H1 (cell line): ENCODE measurements around the gene CD69. TPM values are rescaled to one million over a fixed set of nuclear protein-coding genes. Genes with fewer than 3 reads are reported as not detected.

Experiments
- CTCF ChIA-PET: fragments of 300-600 bp; sonication (Branson Sonifier 250); formaldehyde crosslinking; loops from one replicate; lab custom pipeline; 2021; ENCODE audit not compliant: partially characterized antibody; lab: Charles Lee
- POLR2A ChIA-PET: fragments of 300-600 bp; sonication (Branson Sonifier 250); formaldehyde crosslinking; loops from one replicate; lab custom pipeline; 2021; ENCODE audit warnings: inconsistent platforms; ENCODE audit not compliant: partially characterized antibody; lab: Charles Lee
- DNase-seq, 2 experiments: peaks; one replicate each; pipeline versions ENCODE4 v3.0.0 to v3.0.0-alpha.2; 2010 to 2022; ENCODE audit warnings: low spot score in 2 of 2, low read depth in 1 of 2, mixed read lengths in 1 of 2
- FAIRE-seq: peaks from 2 replicates; lab custom pipeline; 2011; peaks lifted over from hg19 to GRCh38; lab: Jason Lieb, UNC
- H2AFZ ChIP-seq: 2 replicates; pipeline ENCODE4 v1.8.1; 2012; ENCODE audit warnings: low read length, inconsistent platforms
- H2AK5ac ChIP-seq: 2 replicates; pipeline ENCODE4 v1.6.1; 2013; ENCODE audit warnings: low read depth, low read length
- H2BK120ac ChIP-seq: replicated peaks from 2 replicates; pipeline ENCODE3; 2013; ENCODE audit warnings: low read depth, low read length, inconsistent platforms
- H2BK12ac ChIP-seq: 2 replicates; pipeline ENCODE4 v1.6.1; 2013; ENCODE audit warnings: low read depth, low read length
- H2BK15ac ChIP-seq: 2 replicates; pipeline ENCODE4 v1.6.1; 2013; ENCODE audit warnings: low read length
- H2BK20ac ChIP-seq: 2 replicates; pipeline ENCODE4 v1.6.1; 2013; ENCODE audit warnings: low read length
- H2BK5ac ChIP-seq: 2 replicates; pipeline ENCODE4 v1.6.1; 2013; ENCODE audit warnings: low read depth, low read length
- H3K14ac ChIP-seq: 2 replicates; pipeline ENCODE4 v1.6.1; 2013; ENCODE audit warnings: inconsistent platforms; ENCODE audit not compliant: insufficient read length
- H3K18ac ChIP-seq: 2 replicates; pipeline ENCODE4 v1.6.1; 2013; ENCODE audit warnings: low read length; ENCODE audit errors: extremely low read depth
- H3K23ac ChIP-seq: 2 replicates; pipeline ENCODE4 v1.6.1; 2013; ENCODE audit warnings: inconsistent platforms; ENCODE audit not compliant: insufficient read length
- H3K23me2 ChIP-seq: 2 replicates; pipeline ENCODE4 v1.6.1; 2013; ENCODE audit warnings: low read depth, low read length
- H3K27ac ChIP-seq: 2 replicates; pipeline ENCODE4 v1.6.1; 2011; ENCODE audit warnings: low read depth, low read length, inconsistent platforms
- H3K27me3 ChIP-seq, 4 experiments: replicated peaks in 1 of 4; 1 replicate in 1 of 4; 2 replicates in 3 of 4; pipeline versions ENCODE4 v1.6.1 to v1.8.1; 2011 to 2013; ENCODE audit warnings: low read length in 3 of 4, mild to moderate bottlenecking in 3 of 4, inconsistent platforms in 2 of 4, mixed read lengths in 2 of 4, moderate library complexity in 1 of 4; ENCODE audit not compliant: control insufficient read depth in 3 of 4, insufficient read depth in 3 of 4; ENCODE audit errors: extremely low read depth in 1 of 4
- H3K36me3 ChIP-seq, 4 experiments: 2 replicates each; pipeline versions ENCODE4 v1.6.1 to v1.8.1; 2011 to 2013; ENCODE audit warnings: mild to moderate bottlenecking in 4 of 4, low read length in 3 of 4, moderate library complexity in 2 of 4, control low read depth in 1 of 4, inconsistent platforms in 1 of 4; ENCODE audit not compliant: insufficient read depth in 4 of 4, control insufficient read depth in 2 of 4
- H3K4ac ChIP-seq: replicated peaks from 2 replicates; pipeline ENCODE3; 2013; ENCODE audit warnings: low read length, low read depth, mixed read lengths, inconsistent platforms; ENCODE audit not compliant: insufficient read length
- H3K4me1 ChIP-seq, 4 experiments: replicated peaks in 1 of 4; 1 replicate in 1 of 4; 2 replicates in 3 of 4; pipeline versions ENCODE4 v1.6.1 to v1.8.1; 2011 to 2013; ENCODE audit warnings: low read length in 3 of 4, inconsistent platforms in 2 of 4, mixed read lengths in 1 of 4; ENCODE audit not compliant: insufficient read depth in 4 of 4, control insufficient read depth in 3 of 4
- H3K4me2 ChIP-seq, 2 experiments: 2 replicates each; pipeline versions ENCODE4 v1.6.1 to v1.8.1; 2011 to 2013; ENCODE audit warnings: low read depth in 2 of 2, low read length in 2 of 2, control low read depth in 1 of 2, inconsistent platforms in 1 of 2, mild to moderate bottlenecking in 1 of 2; ENCODE audit not compliant: insufficient read depth in 1 of 2
- H3K4me3 ChIP-seq, 4 experiments: fragments of 200-600, 300-600 bp in 1 of 4; sonication (generic), shearing (Covaris generic), sonication (Bioruptor Twin) in 1 of 4; 2 replicates each; pipeline versions ENCODE4 v1.5.1 to v1.8.1; 2011 to 2016; ENCODE audit warnings: low read length in 4 of 4, low read depth in 3 of 4, control low read depth in 2 of 4, inconsistent platforms in 2 of 4, mild to moderate bottlenecking in 2 of 4, mixed read lengths in 1 of 4, moderate library complexity in 1 of 4; ENCODE audit not compliant: insufficient read depth in 2 of 4; ENCODE audit errors: extremely low read depth in 1 of 4
- H3K56ac ChIP-seq: replicated peaks from 2 replicates; pipeline ENCODE3; 2013; ENCODE audit warnings: low read depth, mild to moderate bottlenecking, mixed read lengths, low read length, inconsistent platforms; ENCODE audit not compliant: insufficient read length
- H3K79me1 ChIP-seq: 2 replicates; pipeline ENCODE4 v1.6.1; 2013; ENCODE audit warnings: low read depth, low read length, control low read depth
- H3K79me2 ChIP-seq, 2 experiments: 2 replicates each; pipeline versions ENCODE4 v1.6.1 to v1.8.1; 2012 to 2013; ENCODE audit warnings: low read length in 2 of 2, mild to moderate bottlenecking in 2 of 2, inconsistent platforms in 1 of 2; ENCODE audit not compliant: insufficient read depth in 2 of 2, control insufficient read depth in 1 of 2
- H3K9ac ChIP-seq, 4 experiments: replicated peaks in 1 of 4; 1 replicate in 1 of 4; 2 replicates in 3 of 4; pipeline versions ENCODE4 v1.6.1 to v1.8.1; 2011 to 2013; ENCODE audit warnings: low read depth in 3 of 4, low read length in 3 of 4, control low read depth in 2 of 4, mild to moderate bottlenecking in 2 of 4, moderate library complexity in 2 of 4, inconsistent platforms in 1 of 4; ENCODE audit errors: extremely low read depth in 1 of 4
- H3K9me3 ChIP-seq, 2 experiments: 2 replicates each; pipeline versions ENCODE4 v1.6.1 to v1.8.1; 2012 to 2013; ENCODE audit warnings: mild to moderate bottlenecking in 2 of 2, moderate library complexity in 2 of 2, control low read depth in 1 of 2, inconsistent platforms in 1 of 2, low read depth in 1 of 2, low read length in 1 of 2, mixed read lengths in 1 of 2; ENCODE audit not compliant: insufficient read depth in 2 of 2
- H4K20me1 ChIP-seq, 2 experiments: replicated peaks in 1 of 2; 2 replicates each; pipeline versions ENCODE3 to v1.8.1; 2011 to 2013; ENCODE audit warnings: inconsistent platforms in 2 of 2, low read length in 2 of 2, mild to moderate bottlenecking in 1 of 2; ENCODE audit not compliant: insufficient read depth in 2 of 2, control insufficient read depth in 1 of 2
- H4K5ac ChIP-seq: 2 replicates; pipeline ENCODE4 v1.6.1; 2013; ENCODE audit warnings: low read length, low read depth, mixed read lengths, inconsistent platforms; ENCODE audit not compliant: insufficient read length
- H4K8ac ChIP-seq: 2 replicates; pipeline ENCODE4 v1.8.0; 2013; ENCODE audit warnings: mild to moderate bottlenecking, moderate library complexity, low read length, inconsistent platforms; ENCODE audit not compliant: insufficient read depth; ENCODE audit errors: extremely low read depth
- H4K91ac ChIP-seq: replicated peaks from 2 replicates; pipeline ENCODE3; 2013; ENCODE audit warnings: low read length, mixed read lengths, inconsistent platforms; ENCODE audit not compliant: insufficient read length
- BRCA1 ChIP-seq: IDR thresholded peaks from 2 replicates; pipeline ENCODE4 v1.6.1; 2012; ENCODE audit warnings: low read depth, low read length, improper control_type of control experiment
- CBX5 ChIP-seq: fragments of 300-800, 300-1000 bp; sonication (generic); IDR thresholded peaks from 2 replicates; pipeline ENCODE4 v1.7.1; 2016; ENCODE audit warnings: antibody characterized with exemption, low read length, low read depth
- CHD2 ChIP-seq: IDR thresholded peaks from 2 replicates; pipeline ENCODE4 v1.6.1; 2012; ENCODE audit warnings: low read length, improper control_type of control experiment
- EP300 ChIP-seq, 2 experiments: IDR thresholded peaks; 1 replicate in 1 of 2; 2 replicates in 1 of 2; pipeline ENCODE4 v1.6.1; 2011 to 2012; ENCODE audit warnings: low read depth in 2 of 2, low read length in 2 of 2, mild to moderate bottlenecking in 2 of 2, borderline replicate concordance in 1 of 2, inconsistent platforms in 1 of 2, moderate library complexity in 1 of 2
- JUND ChIP-seq: IDR thresholded peaks from 2 replicates; pipeline ENCODE4 v1.6.1; 2011; ENCODE audit warnings: mild to moderate bottlenecking, improper control_type of control experiment, low read length
- NRF1 ChIP-seq: IDR thresholded peaks from 2 replicates; pipeline ENCODE4 v1.6.1; 2011; ENCODE audit warnings: mild to moderate bottlenecking, low read depth, low read length, improper control_type of control experiment
- PHF8 ChIP-seq: fragments of 200-600 bp; sonication (generic); conservative IDR thresholded peaks from 2 replicates; pipeline ENCODE4 v1.7.1; 2012; ENCODE audit warnings: low read depth, mild to moderate bottlenecking, inconsistent platforms, low read length, moderate library complexity
- RFX5 ChIP-seq: IDR thresholded peaks from 2 replicates; pipeline ENCODE4 v1.6.1; 2011; ENCODE audit warnings: low read depth, low read length, improper control_type of control experiment, borderline replicate concordance
- RNF2 ChIP-seq: fragments of 200-900, 300-1000 bp; sonication (generic); IDR thresholded peaks from 2 replicates; pipeline ENCODE4 v1.7.1; 2016; ENCODE audit warnings: borderline replicate concordance, low read depth, mild to moderate bottlenecking, antibody characterized with exemption, low read length; ENCODE audit not compliant: poor library complexity, severe bottlenecking; ENCODE audit errors: missing control alignments
- RXRA ChIP-seq: IDR thresholded peaks from 2 replicates; pipeline ENCODE4 v1.6.1; 2011; ENCODE audit warnings: low read depth, mild to moderate bottlenecking, low read length, moderate library complexity; ENCODE audit not compliant: insufficient read depth
- SP2 ChIP-seq: IDR thresholded peaks from 2 replicates; pipeline ENCODE4 v1.6.1; 2012; ENCODE audit warnings: mild to moderate bottlenecking, low read length, inconsistent platforms
- SP4 ChIP-seq: IDR thresholded peaks from 2 replicates; pipeline ENCODE4 v1.6.1; 2012; ENCODE audit warnings: low read length, inconsistent platforms
- SUZ12 ChIP-seq: fragments of 200-600 bp; sonication (generic); IDR thresholded peaks from 2 replicates; pipeline ENCODE4 v1.6.1; 2012; ENCODE audit warnings: mild to moderate bottlenecking, inconsistent platforms, low read length, moderate library complexity, mixed read lengths
- TAF1 ChIP-seq: IDR thresholded peaks from 2 replicates; pipeline ENCODE4 v1.6.1; 2011; ENCODE audit warnings: mild to moderate bottlenecking, low read depth, low read length
- TEAD4 ChIP-seq: IDR thresholded peaks from 2 replicates; pipeline ENCODE4 v1.6.1; 2012; ENCODE audit warnings: low read depth, low read length, inconsistent platforms, mixed read lengths
- ZNF274 ChIP-seq: IDR thresholded peaks from 2 replicates; pipeline ENCODE4 v1.7.0; 2012; ENCODE audit warnings: low read length, borderline replicate concordance; ENCODE audit errors: extremely low read depth
- WGBS, 2 experiments: shearing (Covaris generic) in 1 of 2; methylation state at CpG; one replicate each; pipeline versions ENCODE4 v1.1.6 to v1.1.7; 2013 to 2015; ENCODE audit warnings: low lambda C conversion rate in 2 of 2, mixed read lengths in 2 of 2, inconsistent platforms in 1 of 2, low coverage in 1 of 2, missing lambda C conversion rate in 1 of 2; ENCODE audit not compliant: insufficient replicate concordance in 2 of 2, insufficient coverage in 1 of 2, insufficient read length in 1 of 2; ENCODE audit errors: extremely low coverage in 1 of 2, missing lambda C conversion rate in 1 of 2; 5-methylcytosine and 5-hydroxymethylcytosine counted together
- polyA plus RNA-seq, 7 experiments: library from polyadenylated mRNA; depleted of rRNA in 3 of 7; stranded (reverse) in 5 of 7; unstranded in 2 of 7; fragments of >200 nt in 5 of 7; fragments of 200-250 nt in 2 of 7; gene quantifications; 1 replicate in 5 of 7; 2 replicates in 1 of 7; 4 replicates in 1 of 7; pipeline versions ENCODE4 v1.2.1 to v1.2.3, GENCODE V29; 2011 to 2013; ENCODE audit warnings: missing spikeins in 2 of 7, mixed read lengths in 2 of 7
- total RNA-seq: library from RNA; stranded (reverse); fragmentation: NEBNext Ultra II Directional; extraction: Animal tissue kit (Norgen Biotek cat#: 25700); gene quantifications from 2 replicates; pipeline ENCODE4 v1.2.1, GENCODE V29; 2021

Gene CD69
- total and polyA plus RNA-seq, 2 of the 8 experiments (the other 6 are each of a cell fraction or from before 2014, with no cell fraction given) = not detected

GRCh38 chr12:9727813-9728212, 32.9 kb downstream of the CD69 start:
- Histone ChIP-seq H3K23ac (no peak overlapping the region), H3K4ac (no peak overlapping the region), H3K36me3 (no peaks in the 10 kb centered on the region), H4K91ac (no peak overlapping the region), H3K18ac (no peak overlapping the region), H2BK5ac (no peak overlapping the region), H3K23me2 (no peaks in the 10 kb centered on the region), H3K9me3 (no peaks in the 10 kb centered on the region), H2AK5ac (no peak overlapping the region), H2BK20ac (no peak overlapping the region), H3K79me1 (no peaks in the 10 kb centered on the region), H3K4me2 (no peak overlapping the region), H3K79me2 (no peaks in the 10 kb centered on the region), H3K27ac (no peak overlapping the region), H2BK15ac (no peak overlapping the region), H4K5ac (no peak overlapping the region), H3K27me3 (no peaks in the 10 kb centered on the region), H3K4me3 (no peak overlapping the region), H3K4me1 (no peaks in the 10 kb centered on the region), H4K20me1 (no peaks in the 10 kb centered on the region), H4K8ac (no peak overlapping the region), H3K56ac (no peak overlapping the region), H2BK120ac (no peak overlapping the region), H3K14ac (no peak overlapping the region), H2BK12ac (no peak overlapping the region), H2AFZ (no peak overlapping the region), H3K9ac (no peak overlapping the region)
- no peak for DNase-seq
- FAIRE-seq = no peak
- ChIA-PET POLR2A (no interaction called here), CTCF (no interaction called here)
- 94% methylated on average over 1 of the region's 1 CpG; no CpG with 5 or more reads in 1 of the 2 experiments for WGBS, 2 experiments
- TF ChIP-seq PHF8 = no peak
- no peak for TF ChIP-seq TEAD4
- no peak for TF ChIP-seq SP2
- TF ChIP-seq RXRA = no peak
- no peak for TF ChIP-seq RFX5
- TF ChIP-seq CBX5 = no peak
- no peak for TF ChIP-seq RNF2
- TF ChIP-seq TAF1 = no peak
- no peak for TF ChIP-seq ZNF274
- TF ChIP-seq SUZ12 = no peak
- no peak for TF ChIP-seq CHD2
- TF ChIP-seq EP300 (IDR thresholded peaks at IDR 0.05; ENCODE audit: borderline replicate concordance in 1 of 2, low read depth in 2 of 2, low read length in 2 of 2) = no peak
- TF ChIP-seq BRCA1 = no peak
- no peak for TF ChIP-seq SP4
- no peak for TF ChIP-seq NRF1
- TF ChIP-seq JUND = no peak
